Glutamatergic neuron (in vitro differentiated cells): ENCODE measurements around the gene USP24. TPM values are rescaled to one million over a fixed set of nuclear protein-coding genes. Genes with fewer than 3 reads are reported as not detected.

Experiments used
- DNase-seq: peaks from one replicate; pipeline ENCODE4 v3.0.0; 2022
- H3K27ac Mint-ChIP-seq: one replicate; pipeline ENCODE4 v1.8.0; 2020; ENCODE audit warnings: mild to moderate bottlenecking, mixed read lengths, inconsistent platforms; ENCODE audit not compliant: unreplicated experiment
- H3K27me3 Mint-ChIP-seq: one replicate; pipeline ENCODE4 v1.8.0; 2020; ENCODE audit warnings: mild to moderate bottlenecking, moderate library complexity, mixed read lengths, inconsistent platforms; ENCODE audit not compliant: unreplicated experiment
- H3K36me3 Mint-ChIP-seq: one replicate; pipeline ENCODE4 v1.8.0; 2020; ENCODE audit warnings: mild to moderate bottlenecking, mixed read lengths, inconsistent platforms; ENCODE audit not compliant: unreplicated experiment
- H3K4me1 Mint-ChIP-seq: one replicate; pipeline ENCODE4 v1.8.0; 2020; ENCODE audit warnings: mild to moderate bottlenecking, low read depth, mixed read lengths, inconsistent platforms; ENCODE audit not compliant: unreplicated experiment
- H3K4me3 Mint-ChIP-seq: one replicate; pipeline ENCODE4 v1.8.0; 2020; ENCODE audit warnings: mild to moderate bottlenecking, mixed read lengths, inconsistent platforms; ENCODE audit not compliant: unreplicated experiment
- H3K9me3 Mint-ChIP-seq: one replicate; pipeline ENCODE4 v1.8.0; 2020; ENCODE audit warnings: mild to moderate bottlenecking, moderate library complexity, mixed read lengths, inconsistent platforms; ENCODE audit not compliant: unreplicated experiment
- CTCF ChIP-seq: fragments of 200-600 bp; sonication (generic); IDR thresholded peaks from one replicate; pipeline ENCODE4 v1.5.0; 2021; ENCODE audit not compliant: partially characterized antibody, unreplicated experiment
- total RNA-seq: library from RNA; stranded (reverse); fragmentation: NEBNext Ultra II Directional; extraction: Animal tissue kit (Norgen Biotek cat#: 25700); gene quantifications from one replicate; pipeline ENCODE4 v1.2.1, GENCODE V29; 2021; ENCODE audit not compliant: unreplicated experiment

USP24 gene
- total RNA-seq, 1 donor from 2014 or later = 54.6 TPM

- no peak for TF ChIP-seq CTCF
- Mint-ChIP-seq H3K27me3 (peaks cover 9% of the 10 kb centered on the region), H3K9me3 (peaks cover 9% of the 10 kb centered on the region), H3K4me1 (peaks cover 29% of the 10 kb centered on the region), H3K36me3 (peaks cover 5% of the 10 kb centered on the region), H3K27ac (peak overlapping the region; percentile 91), H3K4me3 (peak overlapping the region; percentile 93)
- DNase-seq = no peak
Measured at GRCh38 chr1:55213151-55213884, 1.8 kb downstream of the USP24 start.

- no peak overlapping the region for H3K27ac Mint-ChIP-seq
- TF ChIP-seq CTCF = no peak
- peaks cover 29% of the 10 kb centered on the region for H3K4me1 Mint-ChIP-seq
- H3K9me3 Mint-ChIP-seq = peaks cover 9% of the 10 kb centered on the region
- H3K4me3 Mint-ChIP-seq = peak overlapping the region; percentile 93
- no peak for DNase-seq
- peaks cover 5% of the 10 kb centered on the region for H3K36me3 Mint-ChIP-seq
- H3K27me3 Mint-ChIP-seq = peaks cover 9% of the 10 kb centered on the region
Measured at GRCh38 chr1:55212349-55213150, 2.6 kb downstream of the USP24 start.

- peaks cover 9% of the 10 kb centered on the region for H3K9me3 Mint-ChIP-seq
- no peak for TF ChIP-seq CTCF
- H3K4me1 Mint-ChIP-seq = peaks cover 29% of the 10 kb centered on the region
- no peak overlapping the region for H3K27ac Mint-ChIP-seq
- H3K4me3 Mint-ChIP-seq = peak overlapping the region; percentile 13
- H3K27me3 Mint-ChIP-seq = peaks cover 9% of the 10 kb centered on the region
- DNase-seq = no peak
- H3K36me3 Mint-ChIP-seq = peaks cover 5% of the 10 kb centered on the region
Measured at GRCh38 chr1:55211863-55212262, 3.3 kb downstream of the USP24 start.

GRCh38 chr1:55210990-55211801 lies 4.0 kb downstream of the USP24 start:
- TF ChIP-seq CTCF = no peak
- H3K4me3 Mint-ChIP-seq = peak overlapping the region; percentile 44
- peaks cover 7% of the 10 kb centered on the region for H3K9me3 Mint-ChIP-seq
- no peak overlapping the region for H3K27ac Mint-ChIP-seq
- peaks cover 28% of the 10 kb centered on the region for H3K4me1 Mint-ChIP-seq
- peaks cover 4% of the 10 kb centered on the region for H3K27me3 Mint-ChIP-seq
- peaks cover 5% of the 10 kb centered on the region for H3K36me3 Mint-ChIP-seq
- no peak for DNase-seq
